Loucy (cell line): ENCODE results near the gene KRT39.

Source experiments
- CTCF ChIP-seq: fragments of 200-600 bp; sonication (generic); conservative IDR thresholded peaks from 2 replicates; pipeline ENCODE4 v1.5.1; 2014; ENCODE audit warnings: mild to moderate bottlenecking, antibody characterized with exemption, low read length
- EZH2phosphoT487 ChIP-seq: fragments of 200-600 bp; IDR thresholded peaks from 2 replicates; pipeline ENCODE4 v1.6.1; 2018; ENCODE audit warnings: antibody characterized with exemption, mild to moderate bottlenecking, moderate library complexity, borderline replicate concordance

GRCh38 chr17:40910441-40910841, 56.3 kb downstream of the KRT39 start:
- TF ChIP-seq CTCF (no peak), EZH2phosphoT487 (no peak)
